Neuronal stem cell (in vitro differentiated cells): ENCODE data around the gene ITPR2.

ENCODE experiments used
- DNase-seq: peaks from one replicate; pipeline ENCODE4 v3.0.0-alpha.2; 2013; ENCODE audit warnings: low spot score
- H2AFZ ChIP-seq: one replicate; pipeline ENCODE4 v1.6.1; 2013; ENCODE audit warnings: mild to moderate bottlenecking, low read length, inconsistent platforms
- H2AK5ac ChIP-seq: 2 replicates; pipeline ENCODE4 v1.6.1; 2013; ENCODE audit warnings: low read depth, mild to moderate bottlenecking, inconsistent platforms, low read length, moderate library complexity, mixed read lengths
- H2BK120ac ChIP-seq: 2 replicates; pipeline ENCODE4 v1.6.1; 2013; ENCODE audit warnings: low read depth, mild to moderate bottlenecking, inconsistent platforms, low read length, moderate library complexity, mixed read lengths
- H2BK12ac ChIP-seq: one replicate; pipeline ENCODE4 v1.6.1; 2013; ENCODE audit warnings: low read length, inconsistent platforms
- H2BK15ac ChIP-seq: 2 replicates; pipeline ENCODE4 v1.6.1; 2013; ENCODE audit warnings: mild to moderate bottlenecking, low read length, inconsistent platforms, mixed read lengths
- H2BK5ac ChIP-seq: one replicate; pipeline ENCODE4 v1.6.1; 2013; ENCODE audit warnings: inconsistent platforms, mild to moderate bottlenecking, low read length, moderate library complexity
- H3K14ac ChIP-seq: one replicate; pipeline ENCODE4 v1.6.1; 2013; ENCODE audit warnings: low read length, inconsistent platforms
- H3K18ac ChIP-seq: 2 replicates; pipeline ENCODE4 v1.6.1; 2013; ENCODE audit warnings: low read length, inconsistent platforms
- H3K23ac ChIP-seq: 2 replicates; pipeline ENCODE4 v1.6.1; 2013; ENCODE audit warnings: low read depth, mild to moderate bottlenecking, mixed read lengths, low read length, inconsistent platforms; ENCODE audit not compliant: poor library complexity
- H3K27ac ChIP-seq: replicated peaks from 3 replicates; pipeline ENCODE4 v1.5.1; 2013; ENCODE audit warnings: low read length, inconsistent platforms
- H3K27me3 ChIP-seq, 3 experiments: 2 replicates each; pipeline ENCODE4 v1.6.1; 2013; ENCODE audit warnings: low read length in 3 of 3, mild to moderate bottlenecking in 2 of 3, inconsistent platforms in 1 of 3, low read depth in 1 of 3, mixed read lengths in 1 of 3, moderate library complexity in 1 of 3; ENCODE audit not compliant: control insufficient read depth in 3 of 3, insufficient read depth in 3 of 3
- H3K36me3 ChIP-seq, 2 donors: replicated peaks in 1 of 2; 2 replicates each; pipeline ENCODE4 v1.6.1; 2013; ENCODE audit warnings: low read length in 2 of 2; ENCODE audit not compliant: control insufficient read depth in 2 of 2, insufficient read depth in 2 of 2
- H3K4ac ChIP-seq: 2 replicates; pipeline ENCODE4 v1.6.1; 2013; ENCODE audit warnings: inconsistent platforms, mild to moderate bottlenecking, low read length, moderate library complexity
- H3K4me1 ChIP-seq, 2 donors: 1 replicate in 1 of 2; 2 replicates in 1 of 2; pipeline ENCODE4 v1.6.1; 2013; ENCODE audit warnings: low read length in 2 of 2, low read depth in 1 of 2; ENCODE audit not compliant: control insufficient read depth in 2 of 2, insufficient read depth in 1 of 2
- H3K4me2 ChIP-seq: one replicate; pipeline ENCODE4 v1.6.1; 2013; ENCODE audit warnings: mild to moderate bottlenecking, low read length, inconsistent platforms; ENCODE audit not compliant: insufficient read depth, poor library complexity, severe bottlenecking
- H3K4me3 ChIP-seq, 2 donors: 2 replicates each; pipeline ENCODE4 v1.5.1; 2013; ENCODE audit warnings: low read length in 2 of 2, mild to moderate bottlenecking in 2 of 2, inconsistent platforms in 1 of 2, moderate library complexity in 1 of 2
- H3K79me1 ChIP-seq: one replicate; pipeline ENCODE4 v1.6.1; 2013; ENCODE audit warnings: low read depth, mild to moderate bottlenecking, inconsistent platforms, low read length, moderate library complexity
- H3K9ac ChIP-seq: one replicate; pipeline ENCODE4 v1.6.1; 2013; ENCODE audit warnings: mild to moderate bottlenecking, low read depth, low read length, inconsistent platforms; ENCODE audit not compliant: poor library complexity
- H3K9me3 ChIP-seq, 2 donors: replicated peaks in 1 of 2; 2 replicates each; pipeline versions ENCODE3 to v1.6.1; 2013; ENCODE audit warnings: low read length in 2 of 2, mild to moderate bottlenecking in 2 of 2, inconsistent platforms in 1 of 2, low read depth in 1 of 2, mixed read lengths in 1 of 2, moderate library complexity in 1 of 2; ENCODE audit not compliant: control insufficient read depth in 2 of 2, insufficient read depth in 1 of 2
- H4K8ac ChIP-seq: one replicate; pipeline ENCODE4 v1.6.1; 2013; ENCODE audit warnings: low read depth, mild to moderate bottlenecking, inconsistent platforms, low read length, moderate library complexity
- H4K91ac ChIP-seq: one replicate; pipeline ENCODE4 v1.6.1; 2013; ENCODE audit warnings: low read length, low read depth, mild to moderate bottlenecking, inconsistent platforms; ENCODE audit not compliant: poor library complexity
- WGBS, 2 donors: extraction: QIAGEN DNeasy Blood & Tissue Kit; methylation state at CpG; one replicate each; pipeline ENCODE4 v1.1.7; 2013; ENCODE audit warnings: missing lambda C conversion rate in 2 of 2, mixed read lengths in 1 of 2; ENCODE audit not compliant: insufficient read length in 2 of 2, insufficient replicate concordance in 1 of 2; ENCODE audit errors: extremely low coverage in 2 of 2; 5-methylcytosine and 5-hydroxymethylcytosine counted together

Gene ITPR2

DNA sequence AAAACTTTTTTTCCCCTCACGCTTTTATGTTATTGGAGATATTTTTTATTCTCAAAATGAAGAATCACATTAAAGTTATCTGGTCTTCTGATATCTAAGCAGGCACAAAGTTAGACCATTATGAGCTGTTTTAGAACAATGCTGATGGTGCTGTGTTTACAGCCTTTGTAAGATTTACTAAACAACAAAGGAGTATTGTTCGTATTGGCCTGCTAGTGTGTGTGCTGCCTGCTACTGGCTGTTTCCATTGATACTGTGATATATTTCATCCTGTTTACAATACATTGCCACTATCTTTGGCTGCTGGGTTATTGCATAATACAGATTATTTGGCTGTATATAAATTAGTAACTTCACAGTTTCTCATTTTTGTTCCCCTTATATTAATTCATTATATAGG is 220.8 kb downstream of the ITPR2 start:
- Histone ChIP-seq H3K9ac (no peak overlapping the region), H4K8ac (no peak overlapping the region), H2BK15ac (no peak overlapping the region), H3K79me1 (no peaks in the 10 kb centered on the region), H4K91ac (no peak overlapping the region), H3K4me1 (no peaks in the 10 kb centered on the region), H2BK5ac (no peak overlapping the region), H2AFZ (no peak overlapping the region), H3K27me3 (no peaks in the 10 kb centered on the region), H3K14ac (no peak overlapping the region), H3K4ac (no peak overlapping the region), H2BK120ac (no peak overlapping the region), H3K27ac (no peak overlapping the region), H3K23ac (no peak overlapping the region), H3K9me3 (no peaks in the 10 kb centered on the region), H3K4me2 (no peak overlapping the region), H2BK12ac (no peak overlapping the region), H2AK5ac (no peak overlapping the region), H3K36me3 (no peaks in the 10 kb centered on the region), H3K4me3 (no peak overlapping the region), H3K18ac (no peak overlapping the region)
- no peak for DNase-seq
- no CpG with 5 or more reads among the region's 2 CpGs for WGBS, 2 donors

DNA sequence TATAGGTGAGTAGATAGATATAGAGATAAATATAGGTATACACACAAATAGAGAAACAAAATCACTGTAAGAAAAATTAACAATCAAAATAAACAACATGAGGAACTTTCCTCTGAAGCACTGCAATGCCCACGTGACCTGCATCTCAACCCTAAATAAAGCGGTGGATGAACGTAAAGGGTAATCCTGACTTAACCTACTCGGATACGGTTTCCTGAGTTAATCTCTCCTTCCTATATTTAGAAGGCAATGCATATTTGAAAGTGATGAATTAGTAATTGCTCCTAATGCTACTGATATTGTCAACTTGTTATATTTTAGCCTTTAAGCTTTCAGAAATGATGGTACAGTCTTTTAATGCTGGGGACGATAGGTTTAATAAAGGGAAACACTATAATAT is 221.4 kb downstream of the ITPR2 start:
- H3K9ac ChIP-seq: no peak overlapping the region
- no peak overlapping the region for H2BK5ac ChIP-seq
- no peak overlapping the region for H2BK120ac ChIP-seq
- no peaks in the 10 kb centered on the region for H3K79me1 ChIP-seq
- no peak overlapping the region for H3K4me3 ChIP-seq
- no peaks in the 10 kb centered on the region for H3K27me3 ChIP-seq
- H3K14ac ChIP-seq: no peak overlapping the region
- H3K4ac ChIP-seq: no peak overlapping the region
- no peak overlapping the region for H2BK15ac ChIP-seq
- H2AFZ ChIP-seq: no peak overlapping the region
- H3K9me3 ChIP-seq: no peaks in the 10 kb centered on the region
- no peak overlapping the region for H3K4me2 ChIP-seq
- H4K91ac ChIP-seq: no peak overlapping the region
- no CpG with 5 or more reads among the region's 6 CpGs for WGBS, 2 donors
- H3K27ac ChIP-seq: no peak overlapping the region
- H2BK12ac ChIP-seq: no peak overlapping the region
- no peak overlapping the region for H3K23ac ChIP-seq
- H3K36me3 ChIP-seq: no peaks in the 10 kb centered on the region
- H2AK5ac ChIP-seq: no peak overlapping the region
- H3K4me1 ChIP-seq: no peaks in the 10 kb centered on the region
- H4K8ac ChIP-seq: no peak overlapping the region
- no peak overlapping the region for H3K18ac ChIP-seq
- DNase-seq: no peak

- H2BK12ac ChIP-seq: no peak overlapping the region
- no peak overlapping the region for H3K4me2 ChIP-seq
- no peaks in the 10 kb centered on the region for H3K9me3 ChIP-seq
- H4K8ac ChIP-seq: no peak overlapping the region
- no peak overlapping the region for H4K91ac ChIP-seq
- no peak overlapping the region for H2BK5ac ChIP-seq
- no peak overlapping the region for H3K14ac ChIP-seq
- H2AFZ ChIP-seq: no peak overlapping the region
- no peak overlapping the region for H3K4ac ChIP-seq
- no peak for DNase-seq
- no peak overlapping the region for H3K9ac ChIP-seq
- no peak overlapping the region for H3K18ac ChIP-seq
- H2AK5ac ChIP-seq: no peak overlapping the region
- no peaks in the 10 kb centered on the region for H3K4me1 ChIP-seq
- H3K79me1 ChIP-seq: no peaks in the 10 kb centered on the region
- H3K27me3 ChIP-seq: no peaks in the 10 kb centered on the region
- H2BK15ac ChIP-seq: no peak overlapping the region
- H3K23ac ChIP-seq: no peak overlapping the region
- H2BK120ac ChIP-seq: no peak overlapping the region
- no peaks in the 10 kb centered on the region for H3K36me3 ChIP-seq
- no peak overlapping the region for H3K27ac ChIP-seq
- H3K4me3 ChIP-seq: no peak overlapping the region
- no CpG with 5 or more reads among the region's 8 CpGs for WGBS, 2 donors
These were observed 222.2 kb downstream of the ITPR2 start for GRCh38 chr12:26610774-26611173.

- no CpG with 5 or more reads among the region's 1 CpG for WGBS, 2 donors
- H2BK12ac ChIP-seq: no peak overlapping the region
- no peaks in the 10 kb centered on the region for H3K36me3 ChIP-seq
- no peak overlapping the region for H2AFZ ChIP-seq
- H3K9me3 ChIP-seq: no peaks in the 10 kb centered on the region
- H3K4me1 ChIP-seq: no peaks in the 10 kb centered on the region
- no peak overlapping the region for H3K18ac ChIP-seq
- H4K91ac ChIP-seq: no peak overlapping the region
- no peak overlapping the region for H2AK5ac ChIP-seq
- H2BK15ac ChIP-seq: no peak overlapping the region
- no peak overlapping the region for H3K27ac ChIP-seq
- no peaks in the 10 kb centered on the region for H3K27me3 ChIP-seq
- H2BK120ac ChIP-seq: no peak overlapping the region
- DNase-seq: no peak
- H3K14ac ChIP-seq: no peak overlapping the region
- H3K9ac ChIP-seq: no peak overlapping the region
- no peak overlapping the region for H4K8ac ChIP-seq
- no peak overlapping the region for H2BK5ac ChIP-seq
- no peaks in the 10 kb centered on the region for H3K79me1 ChIP-seq
- H3K23ac ChIP-seq: no peak overlapping the region
- H3K4me2 ChIP-seq: no peak overlapping the region
- H3K4me3 ChIP-seq: no peak overlapping the region
- no peak overlapping the region for H3K4ac ChIP-seq
These were observed 223.0 kb downstream of the ITPR2 start for GRCh38 chr12:26609986-26610385.
